ENCODE data around the gene NPPC.

GRCh38 chr2:231933916-231934401, 7.8 kb upstream of the NPPC start:
- TF ChIP-seq MYC (IDR thresholded peaks at IDR 0.05; ENCODE audit: borderline replicate concordance, low read length): no peak
- TF ChIP-seq JUNB (IDR thresholded peaks at IDR 0.05): no peak
- no peak for TF ChIP-seq MAX (IDR thresholded peaks at IDR 0.05)
- no peak for TF ChIP-seq CTCF (IDR thresholded peaks at IDR 0.05)
- no peak for TF ChIP-seq RAD21 (conservative IDR thresholded peaks at IDR 0.05 in 1 of 2, IDR thresholded peaks at IDR 0.05 in 1 of 2)
- TF ChIP-seq HES2 (IDR thresholded peaks at IDR 0.05): no peak
- TF ChIP-seq RARB (CRISPR knock-in tag; IDR thresholded peaks at IDR 0.05): no peak
- no peak for TF ChIP-seq POLR2A (IDR thresholded peaks at IDR 0.05; ENCODE audit: low read length)
- no peak for TF ChIP-seq HDAC2 (IDR thresholded peaks at IDR 0.05)
- no peak for TF ChIP-seq NR3C1 (IDR thresholded peaks at IDR 0.05)
- TF ChIP-seq EP300 (IDR thresholded peaks at IDR 0.05): no peak
- no peak for TF ChIP-seq USF2 (IDR thresholded peaks at IDR 0.05)
- no peak for TF ChIP-seq ESRRA (IDR thresholded peaks at IDR 0.05; ENCODE audit: borderline replicate concordance, low read length)
- TF ChIP-seq FOSL2 (IDR thresholded peaks at IDR 0.05): no peak
- TF ChIP-seq FOSL2 (CRISPR knock-in tag; IDR thresholded peaks at IDR 0.05): no peak

All from A549 (cell line).